Neural crest cell (in vitro differentiated cells): ENCODE results near the gene C17orf100. TPM values are rescaled to one million over a fixed set of nuclear protein-coding genes. Genes with fewer than 3 reads are reported as not detected.

Experiments used
- DNase-seq: peaks from one replicate; pipeline ENCODE4 v3.0.0; 2021; ENCODE audit warnings: low read depth, mixed read lengths, low spot score
- H3K27ac Mint-ChIP-seq: one replicate; pipeline ENCODE4 v1.8.0; 2021; ENCODE audit warnings: mild to moderate bottlenecking, mixed read lengths; ENCODE audit not compliant: unreplicated experiment
- H3K27me3 Mint-ChIP-seq: 2 replicates; pipeline ENCODE4 v1.8.0; 2021; ENCODE audit warnings: low read depth, mild to moderate bottlenecking, mixed read lengths
- H3K36me3 Mint-ChIP-seq: 2 replicates; pipeline ENCODE4 v1.8.0; 2021; ENCODE audit warnings: low read depth, mild to moderate bottlenecking, mixed read lengths
- H3K4me1 Mint-ChIP-seq: 2 replicates; pipeline ENCODE4 v1.8.0; 2021; ENCODE audit warnings: mixed read lengths
- H3K4me3 Mint-ChIP-seq: one replicate; pipeline ENCODE4 v1.8.0; 2021; ENCODE audit warnings: mild to moderate bottlenecking, mixed read lengths
- H3K9me3 Mint-ChIP-seq: 2 replicates; pipeline ENCODE4 v1.8.0; 2021; ENCODE audit warnings: mixed read lengths
- CTCF ChIP-seq: fragments of 200-600 bp; sonication (generic); conservative IDR thresholded peaks from 2 replicates; pipeline ENCODE4 v1.5.0; 2021; ENCODE audit warnings: antibody characterized with exemption, mild to moderate bottlenecking
- total RNA-seq: library from RNA; stranded (reverse); gene quantifications from 2 replicates; pipeline ENCODE4 v1.2.1, GENCODE V29; 2021

C17orf100 gene
- total RNA-seq, 1 donor from 2014 or later, result 3.7 TPM

GRCh38 chr17:6668219-6668618, 16.7 kb downstream of the C17orf100 start:
- DNase-seq, result no peak
- no peaks in the 10 kb centered on the region for H3K36me3 Mint-ChIP-seq
- TF ChIP-seq CTCF, result no peak
- no peak overlapping the region for H3K27ac Mint-ChIP-seq
- H3K4me3 Mint-ChIP-seq, result no peak overlapping the region
- peaks cover 29% of the 10 kb centered on the region for H3K27me3 Mint-ChIP-seq
- peaks cover 17% of the 10 kb centered on the region for H3K4me1 Mint-ChIP-seq
- no peaks in the 10 kb centered on the region for H3K9me3 Mint-ChIP-seq

- TF ChIP-seq CTCF, result no peak
- Mint-ChIP-seq H3K27ac (no peak overlapping the region), H3K4me1 (peaks cover 17% of the 10 kb centered on the region), H3K9me3 (no peaks in the 10 kb centered on the region), H3K27me3 (peaks cover 26% of the 10 kb centered on the region), H3K4me3 (no peak overlapping the region), H3K36me3 (no peaks in the 10 kb centered on the region)
- no peak for DNase-seq
Measured at GRCh38 chr17:6668727-6669425, 17.3 kb downstream of the C17orf100 start.

GRCh38 chr17:6669479-6670212, 18.1 kb downstream of the C17orf100 start:
- Mint-ChIP-seq H3K27ac (no peak overlapping the region), H3K36me3 (no peaks in the 10 kb centered on the region)

GRCh38 chr17:6670571-6670970, 19.0 kb downstream of the C17orf100 start:
- no peak for DNase-seq
- no peak overlapping the region for H3K27ac Mint-ChIP-seq
- peaks cover 19% of the 10 kb centered on the region for H3K27me3 Mint-ChIP-seq
- H3K4me1 Mint-ChIP-seq, result peaks cover 17% of the 10 kb centered on the region
- H3K9me3 Mint-ChIP-seq, result no peaks in the 10 kb centered on the region
- no peak for TF ChIP-seq CTCF
- no peak overlapping the region for H3K4me3 Mint-ChIP-seq
- no peaks in the 10 kb centered on the region for H3K36me3 Mint-ChIP-seq

More at GRCh38 chr17:6669479-6670212, 18.1 kb downstream of the C17orf100 start:
- Mint-ChIP-seq H3K4me1 (peaks cover 17% of the 10 kb centered on the region), H3K27me3 (peaks cover 23% of the 10 kb centered on the region), H3K9me3 (no peaks in the 10 kb centered on the region), H3K4me3 (no peak overlapping the region)
- TF ChIP-seq CTCF, result no peak
- DNase-seq, result no peak

GRCh38 chr17:6670999-6671398, 19.4 kb downstream of the C17orf100 start:
- TF ChIP-seq CTCF, result no peak
- H3K9me3 Mint-ChIP-seq, result no peaks in the 10 kb centered on the region
- H3K36me3 Mint-ChIP-seq, result no peaks in the 10 kb centered on the region
- H3K27me3 Mint-ChIP-seq, result peaks cover 16% of the 10 kb centered on the region
- no peak overlapping the region for H3K27ac Mint-ChIP-seq
- peaks cover 15% of the 10 kb centered on the region for H3K4me1 Mint-ChIP-seq
- H3K4me3 Mint-ChIP-seq, result no peak overlapping the region
- DNase-seq, result no peak
